Effector memory CD8-positive, alpha-beta T cell (primary cell): Measurements from ENCODE around the gene ATP6V0A1.

Source experiments
- ATAC-seq: fragments of 150-1000 bp; cut with Tn5 transposase; replicated peaks from 2 replicates; pipeline ENCODE4 v1.10.0; 2021; ENCODE audit warnings: mild to moderate bottlenecking, moderate library complexity
- DNase-seq, 3 experiments: peaks; one replicate each; pipeline ENCODE4 v3.0.0; 2021
- H3K27ac Mint-ChIP-seq, 2 donors: one replicate each; pipeline ENCODE4 v1.8.0; 2022; ENCODE audit warnings: mild to moderate bottlenecking in 2 of 2, mixed read lengths in 2 of 2, moderate library complexity in 2 of 2
- H3K27me3 Mint-ChIP-seq, 2 donors: one replicate each; pipeline ENCODE4 v1.8.0; 2022; ENCODE audit warnings: mixed read lengths in 2 of 2
- H3K36me3 Mint-ChIP-seq: one replicate; pipeline ENCODE4 v1.8.0; 2022; ENCODE audit warnings: mild to moderate bottlenecking, moderate library complexity, mixed read lengths; ENCODE audit not compliant: insufficient read depth
- H3K4me1 Mint-ChIP-seq, 2 donors: one replicate each; pipeline ENCODE4 v1.8.0; 2022; ENCODE audit warnings: low read depth in 2 of 2, mixed read lengths in 2 of 2
- H3K4me3 Mint-ChIP-seq, 2 donors: one replicate each; pipeline ENCODE4 v1.8.0; 2022; ENCODE audit warnings: mild to moderate bottlenecking in 2 of 2, mixed read lengths in 2 of 2, moderate library complexity in 2 of 2
- H3K9me3 Mint-ChIP-seq, 2 donors: one replicate each; pipeline ENCODE4 v1.8.0; 2022; ENCODE audit warnings: mixed read lengths in 2 of 2

The ATP6V0A1 gene

GRCh38 chr17:42519546-42520491 lies 61.1 kb downstream of the ATP6V0A1 start:
- H3K27ac Mint-ChIP-seq, result no peak overlapping the region
- no peak for ATAC-seq

GRCh38 chr17:42520540-42520951 lies 61.9 kb downstream of the ATP6V0A1 start:
- Mint-ChIP-seq H3K36me3 (no peaks in the 10 kb centered on the region), H3K4me1 (peaks cover 7 to 10% of the 10 kb centered on the region in 2 donors), H3K27ac (no peak overlapping the region), H3K9me3 (no peaks in the 10 kb centered on the region), H3K4me3 (no peak overlapping the region), H3K27me3 (peaks cover 0 to 20% of the 10 kb centered on the region in 2 donors)
- DNase-seq (no peak), ATAC-seq (no peak)

More at GRCh38 chr17:42519546-42520491, 61.1 kb downstream of the ATP6V0A1 start:
- Mint-ChIP-seq H3K27me3 (peaks cover 0 to 23% of the 10 kb centered on the region in 2 donors), H3K4me3 (no peak overlapping the region), H3K9me3 (no peaks in the 10 kb centered on the region), H3K36me3 (no peaks in the 10 kb centered on the region), H3K4me1 (peaks cover 7 to 10% of the 10 kb centered on the region in 2 donors)
- no peak for DNase-seq

GRCh38 chr17:42521036-42521435 lies 62.4 kb downstream of the ATP6V0A1 start:
- no peak for DNase-seq
- peaks cover 0 to 20% of the 10 kb centered on the region in 2 donors for H3K27me3 Mint-ChIP-seq

DNA sequence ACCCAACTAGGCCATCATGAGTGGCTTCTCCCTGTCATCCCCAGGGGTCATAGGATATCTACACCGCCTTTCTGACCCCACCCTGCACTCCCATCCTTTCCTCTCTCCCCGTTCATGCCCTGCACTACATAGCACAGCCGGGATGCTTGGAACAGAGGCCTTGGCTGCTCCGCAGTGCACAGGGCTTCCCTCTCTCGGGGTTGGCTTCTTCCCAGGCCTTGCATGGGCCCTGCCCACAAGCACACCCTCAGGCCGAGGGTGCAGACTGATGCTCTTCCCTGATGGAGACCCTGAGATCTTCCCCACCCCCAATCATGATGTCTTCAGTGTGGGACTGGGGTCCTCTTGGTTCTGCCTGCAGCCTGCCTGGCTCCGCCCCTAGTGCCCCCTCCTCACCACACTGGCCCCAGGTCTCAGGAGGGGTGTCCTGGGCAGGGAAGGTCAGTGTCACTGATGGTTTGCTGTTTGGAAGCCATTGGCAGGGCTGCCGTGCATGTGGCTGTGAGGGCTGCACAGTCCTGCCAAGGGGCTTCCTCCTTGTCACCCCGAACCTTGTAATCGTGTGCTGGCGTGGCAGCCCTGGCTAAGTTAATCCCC lies 63.1 kb downstream of the ATP6V0A1 start:
- H3K4me3 Mint-ChIP-seq, result no peak overlapping the region
- H3K9me3 Mint-ChIP-seq, result no peaks in the 10 kb centered on the region
- no peak for DNase-seq

More at GRCh38 chr17:42521036-42521435, 62.4 kb downstream of the ATP6V0A1 start:
- Mint-ChIP-seq H3K27ac (no peak overlapping the region), H3K36me3 (no peaks in the 10 kb centered on the region), H3K4me3 (no peak overlapping the region), H3K9me3 (no peaks in the 10 kb centered on the region), H3K4me1 (peaks cover 7 to 10% of the 10 kb centered on the region in 2 donors)
- no peak for ATAC-seq

DNA sequence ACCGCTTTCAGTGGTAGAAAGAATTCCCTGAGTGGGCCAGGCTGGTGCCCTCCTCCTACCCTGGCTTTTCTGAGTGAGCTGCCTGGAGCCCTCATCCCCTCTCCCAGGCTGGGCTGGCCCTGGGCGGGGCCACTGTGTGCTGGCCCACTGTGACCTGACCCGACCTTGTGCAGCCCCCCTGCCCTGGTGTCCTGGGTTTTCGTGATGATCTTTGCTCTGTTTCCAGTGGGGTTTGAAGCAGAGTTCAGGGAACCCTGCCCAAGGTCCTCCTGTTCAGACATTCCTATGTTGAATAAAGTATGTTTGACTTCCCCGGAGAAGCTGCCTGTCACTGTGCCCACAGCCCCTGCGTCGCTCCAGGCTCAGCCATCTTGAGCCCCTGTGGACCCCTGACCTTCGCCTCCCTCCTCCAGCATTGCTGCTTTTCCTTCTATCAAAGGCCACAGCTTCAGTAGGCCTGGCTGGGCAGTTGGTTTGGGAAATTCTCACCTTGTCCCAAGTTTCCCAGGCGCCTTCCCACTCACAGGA lies 63.6 kb downstream of the ATP6V0A1 start:
- Mint-ChIP-seq H3K27ac (no peak overlapping the region), H3K36me3 (no peaks in the 10 kb centered on the region), H3K4me3 (no peak overlapping the region), H3K27me3 (peaks cover 0 to 20% of the 10 kb centered on the region in 2 donors), H3K9me3 (no peaks in the 10 kb centered on the region), H3K4me1 (peaks cover 10 to 13% of the 10 kb centered on the region in 2 donors)
- DNase-seq (no peak), ATAC-seq (no peak)

More for the DNA sequence above, 63.1 kb downstream of the ATP6V0A1 start:
- no peak for ATAC-seq
- H3K27ac Mint-ChIP-seq, result no peak overlapping the region
- no peaks in the 10 kb centered on the region for H3K36me3 Mint-ChIP-seq
- H3K27me3 Mint-ChIP-seq, result peaks cover 0 to 20% of the 10 kb centered on the region in 2 donors
- H3K4me1 Mint-ChIP-seq, result peaks cover 7 to 10% of the 10 kb centered on the region in 2 donors

GRCh38 chr17:42522798-42523278 lies 64.2 kb downstream of the ATP6V0A1 start:
- Mint-ChIP-seq H3K4me3 (no peak overlapping the region), H3K36me3 (no peaks in the 10 kb centered on the region), H3K9me3 (no peaks in the 10 kb centered on the region), H3K27ac (no peak overlapping the region), H3K4me1 (peaks cover 10 to 12% of the 10 kb centered on the region in 2 donors), H3K27me3 (peaks cover 0 to 20% of the 10 kb centered on the region in 2 donors)
- no peak for DNase-seq
- no peak for ATAC-seq

- DNase-seq, result no peak
- Mint-ChIP-seq H3K27ac (no peak overlapping the region), H3K4me1 (peaks cover 17 to 25% of the 10 kb centered on the region in 2 donors), H3K9me3 (no peaks in the 10 kb centered on the region), H3K36me3 (peaks cover 3% of the 10 kb centered on the region), H3K27me3 (peaks cover 0 to 20% of the 10 kb centered on the region in 2 donors), H3K4me3 (no peak overlapping the region)
- no peak for ATAC-seq
Observed at GRCh38 chr17:42525221-42525620, 66.5 kb downstream of the ATP6V0A1 start.

DNA sequence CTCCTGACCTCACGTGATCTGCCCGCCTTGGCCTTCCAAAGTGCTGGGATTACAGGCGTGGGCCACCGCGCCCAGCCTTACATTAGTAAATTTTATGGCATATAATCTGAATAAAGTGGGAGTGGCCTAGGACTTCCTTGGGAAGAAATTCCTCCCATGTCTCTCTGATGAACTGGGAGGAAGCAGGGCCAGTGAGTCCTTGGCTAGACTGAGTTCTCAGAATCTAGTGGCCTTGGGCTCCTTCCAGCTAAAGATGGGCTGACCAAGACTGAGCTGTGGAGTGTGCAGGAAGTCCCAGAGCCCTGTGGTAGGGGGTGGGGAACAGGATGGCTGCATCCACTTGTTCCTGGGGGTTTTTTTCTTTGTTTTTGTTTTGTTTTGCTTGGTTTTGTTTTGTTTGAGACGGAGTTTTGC lies 67.4 kb downstream of the ATP6V0A1 start:
- Mint-ChIP-seq H3K4me3 (no peak overlapping the region), H3K27ac (no peak overlapping the region), H3K4me1 (peaks cover 24 to 33% of the 10 kb centered on the region in 2 donors), H3K9me3 (no peaks in the 10 kb centered on the region), H3K27me3 (peaks cover 0 to 15% of the 10 kb centered on the region in 2 donors), H3K36me3 (peaks cover 3% of the 10 kb centered on the region)
- DNase-seq (no peak), ATAC-seq (no peak)

GRCh38 chr17:42527932-42528331 lies 69.3 kb downstream of the ATP6V0A1 start:
- peaks cover 9% of the 10 kb centered on the region for H3K36me3 Mint-ChIP-seq
- H3K4me1 Mint-ChIP-seq, result peaks cover 31 to 42% of the 10 kb centered on the region in 2 donors

DNA sequence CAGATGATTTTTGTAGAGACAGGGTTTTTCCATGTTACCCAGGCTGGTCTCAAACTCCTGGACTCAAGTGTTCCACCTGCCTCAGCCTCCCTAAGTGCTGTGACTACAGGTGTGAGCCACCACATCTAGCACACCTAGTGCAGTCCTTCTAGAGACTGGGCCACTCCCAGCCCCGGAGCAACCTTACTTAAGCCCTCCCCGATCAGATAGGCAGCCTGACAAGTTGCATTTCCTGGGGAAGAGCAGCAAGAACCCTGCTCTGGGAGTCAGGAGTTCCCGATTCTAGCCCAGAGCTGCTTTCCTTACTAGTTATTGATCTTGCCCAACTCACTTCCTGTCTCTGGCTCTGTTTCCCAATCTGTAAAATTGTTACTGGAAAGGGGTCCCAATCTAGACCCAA lies 70.4 kb downstream of the ATP6V0A1 start:
- ATAC-seq, result no peak
- no peak overlapping the region for H3K27ac Mint-ChIP-seq
- peaks cover 9% of the 10 kb centered on the region for H3K36me3 Mint-ChIP-seq
- H3K9me3 Mint-ChIP-seq, result no peaks in the 10 kb centered on the region
- peaks cover 32 to 41% of the 10 kb centered on the region in 2 donors for H3K4me1 Mint-ChIP-seq
- peak overlapping the region; percentile 75 to 80 for H3K4me3 Mint-ChIP-seq
- peaks cover 0 to 5% of the 10 kb centered on the region in 2 donors for H3K27me3 Mint-ChIP-seq
- no peak for DNase-seq

More at GRCh38 chr17:42527932-42528331, 69.3 kb downstream of the ATP6V0A1 start:
- Mint-ChIP-seq H3K4me3 (no peak overlapping the region), H3K27ac (no peak overlapping the region), H3K9me3 (no peaks in the 10 kb centered on the region), H3K27me3 (peaks cover 0 to 7% of the 10 kb centered on the region in 2 donors)
- DNase-seq (no peak), ATAC-seq (no peak)

- Mint-ChIP-seq H3K9me3 (no peaks in the 10 kb centered on the region), H3K27me3 (no peaks in the 10 kb centered on the region), H3K27ac (peak overlapping the region; percentile 64 to 82)
Observed at GRCh38 chr17:42530952-42531454, 72.3 kb downstream of the ATP6V0A1 start.

DNA sequence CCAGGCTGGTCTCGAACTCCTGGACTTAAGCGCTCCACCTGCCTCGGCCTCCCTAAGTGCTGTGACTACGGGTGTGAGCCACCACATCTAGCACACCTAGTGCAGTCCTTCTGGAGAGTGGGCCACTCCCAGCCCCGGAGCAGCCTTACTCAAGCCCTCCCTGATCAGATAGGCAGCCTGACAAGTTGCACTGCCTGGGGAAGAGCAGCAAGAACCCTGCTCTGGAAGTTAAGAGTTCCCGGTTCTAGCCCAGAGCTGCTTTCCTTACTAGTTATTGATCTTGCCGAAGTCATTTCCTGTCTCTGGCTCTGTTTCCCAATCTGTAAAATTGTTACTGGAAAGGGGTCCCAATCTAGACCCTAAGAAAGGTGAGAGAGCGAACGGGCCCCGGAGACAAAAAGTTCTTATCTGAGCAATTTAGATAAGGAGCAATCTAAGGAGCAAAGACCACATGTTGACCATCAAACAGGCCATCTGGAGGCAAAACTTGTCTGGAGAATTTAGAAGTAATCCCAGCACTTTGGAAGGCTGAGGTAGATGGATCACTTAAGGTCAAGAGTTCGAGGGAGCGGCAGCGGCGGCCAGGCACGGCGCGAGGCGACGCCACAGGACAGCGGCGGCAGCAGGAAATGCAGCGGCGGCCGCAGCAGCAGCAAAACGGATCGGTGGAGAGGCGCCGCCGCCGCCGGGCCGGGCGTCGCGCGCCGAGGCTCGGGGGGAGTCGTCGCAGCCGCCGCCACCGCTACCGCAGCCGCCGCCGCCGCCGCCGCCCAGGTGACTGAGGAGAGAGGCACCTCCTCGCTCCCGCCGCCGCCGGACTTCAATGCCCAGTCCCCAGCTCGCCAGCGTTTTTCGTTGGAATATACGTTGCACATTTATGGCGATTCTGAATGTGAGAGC lies 73.0 kb downstream of the ATP6V0A1 start:
- H3K9me3 Mint-ChIP-seq, result no peaks in the 10 kb centered on the region
- DNase-seq, result peak; percentile 41 to 47 (median 42)
- peaks cover 16% of the 10 kb centered on the region for H3K36me3 Mint-ChIP-seq
- H3K4me1 Mint-ChIP-seq, result peaks cover 37 to 40% of the 10 kb centered on the region in 2 donors
- H3K27ac Mint-ChIP-seq, result peak overlapping the region; percentile 64 to 82
- peak; percentile 39 for ATAC-seq
- peak overlapping the region; percentile 75 to 80 for H3K4me3 Mint-ChIP-seq
- H3K27me3 Mint-ChIP-seq, result no peaks in the 10 kb centered on the region

More at GRCh38 chr17:42530952-42531454, 72.3 kb downstream of the ATP6V0A1 start:
- H3K4me1 Mint-ChIP-seq, result peaks cover 35 to 40% of the 10 kb centered on the region in 2 donors
- ATAC-seq, result no peak
- peak overlapping the region; percentile 75 to 80 for H3K4me3 Mint-ChIP-seq
- peaks cover 15% of the 10 kb centered on the region for H3K36me3 Mint-ChIP-seq
- no peak for DNase-seq
